ENCODE results near the gene DBX2. TPM values are rescaled to one million over a fixed set of nuclear protein-coding genes. Genes with fewer than 3 reads are reported as not detected.
A peak's percentile ranks its signal among the peaks of the same experiment; 100 is the strongest.

Gene DBX2
- total and polyA plus RNA-seq, 4 donors: not detected

DNA sequence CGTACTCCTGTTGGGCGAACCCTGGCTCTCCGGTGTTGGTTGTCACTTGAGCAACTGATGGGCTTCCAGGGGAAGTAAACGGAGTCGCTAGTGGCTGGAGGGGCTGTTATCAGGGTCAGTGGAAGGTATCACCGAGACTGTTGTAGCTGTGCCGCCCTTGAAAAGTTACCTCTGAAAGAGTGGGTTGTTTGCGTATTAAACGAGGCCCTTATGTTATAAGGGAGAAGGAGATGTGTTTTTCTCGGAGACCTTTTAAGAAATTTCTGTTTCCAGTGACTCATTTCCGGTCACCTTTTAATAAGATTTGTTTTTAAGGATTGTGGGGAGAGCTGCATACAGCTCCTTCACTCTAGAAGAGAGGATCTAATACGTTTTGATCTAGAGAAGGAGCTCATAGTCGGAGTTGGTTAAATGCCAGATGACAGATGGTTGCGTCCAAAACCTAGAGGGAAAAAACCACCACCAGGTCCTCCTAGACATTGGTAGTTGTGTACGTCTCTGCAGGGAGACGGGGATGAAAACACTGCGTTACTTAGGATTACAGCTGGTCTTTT lies 750 bp upstream of the DBX2 start:
- Histone ChIP-seq H3K4me3 (ENCODE audit: low read depth in 1 of 3, low read length in 3 of 3) (peak overlapping the region in 1 of 3 donors; percentile 16), H3K4me1 (ENCODE audit: control insufficient read depth in 4 of 4, insufficient read depth in 4 of 4, low read length in 3 of 4) (peaks cover 4 to 12% (median 7%) of the 10 kb centered on the region in 4 donors), H3K9me3 (ENCODE audit: control insufficient read depth in 4 of 4, low read length in 3 of 4) (no peaks in the 10 kb centered on the region), H3K27ac (ENCODE audit: low read depth in 1 of 2, low read length in 2 of 2) (no peak overlapping the region), H3K27me3 (ENCODE audit: control insufficient read depth in 4 of 4, insufficient read depth in 4 of 4, low read length in 3 of 4) (peaks cover 2 to 12% (median 9%) of the 10 kb centered on the region in 4 donors), H3K36me3 (ENCODE audit: control insufficient read depth in 4 of 4, insufficient read depth in 3 of 4, low read depth in 1 of 4, low read length in 3 of 4) (no peaks in the 10 kb centered on the region), H3K9ac (ENCODE audit: low read depth in 1 of 2, low read length in 2 of 2) (no peak overlapping the region)
- WGBS: 20% methylated on average over 17 of the region's 17 CpGs
- no peak for TF ChIP-seq EGR1 (IDR thresholded peaks at IDR 0.05; ENCODE audit: low read depth in 2 of 2)
- TF ChIP-seq, protein P1, sequence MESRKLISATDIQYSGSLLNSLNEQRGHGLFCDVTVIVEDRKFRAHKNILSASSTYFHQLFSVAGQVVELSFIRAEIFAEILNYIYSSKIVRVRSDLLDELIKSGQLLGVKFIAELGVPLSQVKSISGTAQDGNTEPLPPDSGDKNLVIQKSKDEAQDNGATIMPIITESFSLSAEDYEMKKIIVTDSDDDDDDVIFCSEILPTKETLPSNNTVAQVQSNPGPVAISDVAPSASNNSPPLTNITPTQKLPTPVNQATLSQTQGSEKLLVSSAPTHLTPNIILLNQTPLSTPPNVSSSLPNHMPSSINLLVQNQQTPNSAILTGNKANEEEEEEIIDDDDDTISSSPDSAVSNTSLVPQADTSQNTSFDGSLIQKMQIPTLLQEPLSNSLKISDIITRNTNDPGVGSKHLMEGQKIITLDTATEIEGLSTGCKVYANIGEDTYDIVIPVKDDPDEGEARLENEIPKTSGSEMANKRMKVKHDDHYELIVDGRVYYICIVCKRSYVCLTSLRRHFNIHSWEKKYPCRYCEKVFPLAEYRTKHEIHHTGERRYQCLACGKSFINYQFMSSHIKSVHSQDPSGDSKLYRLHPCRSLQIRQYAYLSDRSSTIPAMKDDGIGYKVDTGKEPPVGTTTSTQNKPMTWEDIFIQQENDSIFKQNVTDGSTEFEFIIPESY (IDR thresholded peaks at IDR 0.05): no peak
- TF ChIP-seq, protein P2, sequence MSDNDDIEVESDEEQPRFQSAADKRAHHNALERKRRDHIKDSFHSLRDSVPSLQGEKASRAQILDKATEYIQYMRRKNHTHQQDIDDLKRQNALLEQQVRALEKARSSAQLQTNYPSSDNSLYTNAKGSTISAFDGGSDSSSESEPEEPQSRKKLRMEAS (IDR thresholded peaks at IDR 0.05): no peak
- TF ChIP-seq, protein P3, sequence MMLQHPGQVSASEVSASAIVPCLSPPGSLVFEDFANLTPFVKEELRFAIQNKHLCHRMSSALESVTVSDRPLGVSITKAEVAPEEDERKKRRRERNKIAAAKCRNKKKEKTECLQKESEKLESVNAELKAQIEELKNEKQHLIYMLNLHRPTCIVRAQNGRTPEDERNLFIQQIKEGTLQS (IDR thresholded peaks at IDR 0.05): no peak
- no peak for DNase-seq (ENCODE audit: low spot score)

DNA sequence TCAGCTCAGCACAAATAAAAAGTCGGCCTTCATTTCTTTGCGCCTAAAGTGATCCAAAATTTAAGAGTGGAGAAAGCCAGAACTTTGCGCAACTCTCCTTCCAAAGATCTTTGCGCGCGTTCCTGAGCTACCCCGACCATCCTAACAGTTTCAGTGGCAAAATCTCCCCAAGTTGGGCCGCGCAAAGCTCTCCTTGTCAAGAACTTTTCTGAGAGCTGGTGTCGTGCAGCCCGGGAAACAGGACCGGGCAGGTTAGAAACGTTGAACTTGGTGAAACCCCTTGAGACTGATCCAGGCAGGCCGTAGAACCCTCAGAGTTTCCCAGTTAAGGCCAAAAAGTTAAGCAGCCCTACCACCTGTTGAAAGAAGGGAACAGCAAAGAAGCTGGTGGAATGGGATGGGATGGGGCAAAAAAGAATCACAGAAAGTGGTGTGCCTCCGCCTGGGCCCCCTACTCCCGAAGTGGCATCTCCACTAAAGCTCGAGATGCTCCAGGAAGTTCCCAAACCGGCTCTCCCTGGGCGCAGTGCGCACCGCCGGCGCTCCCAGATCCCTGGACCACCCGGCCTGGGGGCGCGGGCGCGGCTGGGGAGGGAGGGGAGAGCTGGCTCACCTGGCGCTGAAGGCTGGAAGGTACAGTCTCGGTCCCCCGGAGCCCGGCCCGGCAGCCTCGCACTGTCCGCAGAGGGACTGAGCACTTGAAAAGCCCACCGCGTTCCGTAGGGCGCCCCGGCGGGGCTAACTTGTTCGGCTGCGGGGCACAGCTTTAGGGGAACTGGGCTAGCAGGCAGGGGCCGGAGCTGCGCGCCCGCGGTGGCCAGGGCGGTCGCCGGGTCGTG lies 768 bp downstream of the DBX2 start:
- Histone ChIP-seq H3K4me1 (ENCODE audit: control insufficient read depth in 4 of 4, insufficient read depth in 4 of 4, low read length in 3 of 4) (peaks cover 4 to 12% (median 7%) of the 10 kb centered on the region in 4 donors), H3K9ac (ENCODE audit: low read depth in 1 of 2, low read length in 2 of 2) (no peak overlapping the region), H3K27me3 (ENCODE audit: control insufficient read depth in 4 of 4, insufficient read depth in 4 of 4, low read length in 3 of 4) (peaks cover 2 to 12% (median 9%) of the 10 kb centered on the region in 4 donors), H3K27ac (ENCODE audit: low read depth in 1 of 2, low read length in 2 of 2) (no peak overlapping the region), H3K9me3 (ENCODE audit: control insufficient read depth in 4 of 4, low read length in 3 of 4) (no peaks in the 10 kb centered on the region), H3K4me3 (ENCODE audit: low read depth in 1 of 3, low read length in 3 of 3) (peak overlapping the region in 1 of 3 donors; percentile 16), H3K36me3 (ENCODE audit: control insufficient read depth in 4 of 4, insufficient read depth in 3 of 4, low read depth in 1 of 4, low read length in 3 of 4) (no peaks in the 10 kb centered on the region)
- WGBS: 6% methylated on average over 52 of the region's 52 CpGs
- TF ChIP-seq TAF1 (conservative IDR thresholded peaks at IDR 0.05) (no peak), SP1 (IDR thresholded peaks at IDR 0.05) (no peak), GABPA (IDR thresholded peaks at IDR 0.05 in 1 of 2, conservative IDR thresholded peaks at IDR 0.05 in 1 of 2) (no peak), FOXA2 (IDR thresholded peaks at IDR 0.05) (no peak), HNF4A (conservative IDR thresholded peaks at IDR 0.05) (no peak), HNF4G (IDR thresholded peaks at IDR 0.05) (no peak), RAD21 (IDR thresholded peaks at IDR 0.05) (no peak), FOXA1 (IDR thresholded peaks at IDR 0.05) (no peak), YY1 (IDR thresholded peaks at IDR 0.05) (no peak), RXRA (IDR thresholded peaks at IDR 0.05) (no peak), EGR1 (IDR thresholded peaks at IDR 0.05; ENCODE audit: low read depth in 2 of 2) (no peak), JUND (IDR thresholded peaks at IDR 0.05) (no peak), NR2F2 (IDR thresholded peaks at IDR 0.05) (no peak)
- TF ChIP-seq, protein P4, sequence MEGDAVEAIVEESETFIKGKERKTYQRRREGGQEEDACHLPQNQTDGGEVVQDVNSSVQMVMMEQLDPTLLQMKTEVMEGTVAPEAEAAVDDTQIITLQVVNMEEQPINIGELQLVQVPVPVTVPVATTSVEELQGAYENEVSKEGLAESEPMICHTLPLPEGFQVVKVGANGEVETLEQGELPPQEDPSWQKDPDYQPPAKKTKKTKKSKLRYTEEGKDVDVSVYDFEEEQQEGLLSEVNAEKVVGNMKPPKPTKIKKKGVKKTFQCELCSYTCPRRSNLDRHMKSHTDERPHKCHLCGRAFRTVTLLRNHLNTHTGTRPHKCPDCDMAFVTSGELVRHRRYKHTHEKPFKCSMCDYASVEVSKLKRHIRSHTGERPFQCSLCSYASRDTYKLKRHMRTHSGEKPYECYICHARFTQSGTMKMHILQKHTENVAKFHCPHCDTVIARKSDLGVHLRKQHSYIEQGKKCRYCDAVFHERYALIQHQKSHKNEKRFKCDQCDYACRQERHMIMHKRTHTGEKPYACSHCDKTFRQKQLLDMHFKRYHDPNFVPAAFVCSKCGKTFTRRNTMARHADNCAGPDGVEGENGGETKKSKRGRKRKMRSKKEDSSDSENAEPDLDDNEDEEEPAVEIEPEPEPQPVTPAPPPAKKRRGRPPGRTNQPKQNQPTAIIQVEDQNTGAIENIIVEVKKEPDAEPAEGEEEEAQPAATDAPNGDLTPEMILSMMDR (IDR thresholded peaks at IDR 0.05; ENCODE audit: low read depth, low read length, missing input control): no peak
- TF ChIP-seq, protein P1 (IDR thresholded peaks at IDR 0.05): no peak
- TF ChIP-seq, protein P2 (IDR thresholded peaks at IDR 0.05): no peak
- TF ChIP-seq, protein P3 (IDR thresholded peaks at IDR 0.05): no peak
- TF ChIP-seq, protein P5, sequence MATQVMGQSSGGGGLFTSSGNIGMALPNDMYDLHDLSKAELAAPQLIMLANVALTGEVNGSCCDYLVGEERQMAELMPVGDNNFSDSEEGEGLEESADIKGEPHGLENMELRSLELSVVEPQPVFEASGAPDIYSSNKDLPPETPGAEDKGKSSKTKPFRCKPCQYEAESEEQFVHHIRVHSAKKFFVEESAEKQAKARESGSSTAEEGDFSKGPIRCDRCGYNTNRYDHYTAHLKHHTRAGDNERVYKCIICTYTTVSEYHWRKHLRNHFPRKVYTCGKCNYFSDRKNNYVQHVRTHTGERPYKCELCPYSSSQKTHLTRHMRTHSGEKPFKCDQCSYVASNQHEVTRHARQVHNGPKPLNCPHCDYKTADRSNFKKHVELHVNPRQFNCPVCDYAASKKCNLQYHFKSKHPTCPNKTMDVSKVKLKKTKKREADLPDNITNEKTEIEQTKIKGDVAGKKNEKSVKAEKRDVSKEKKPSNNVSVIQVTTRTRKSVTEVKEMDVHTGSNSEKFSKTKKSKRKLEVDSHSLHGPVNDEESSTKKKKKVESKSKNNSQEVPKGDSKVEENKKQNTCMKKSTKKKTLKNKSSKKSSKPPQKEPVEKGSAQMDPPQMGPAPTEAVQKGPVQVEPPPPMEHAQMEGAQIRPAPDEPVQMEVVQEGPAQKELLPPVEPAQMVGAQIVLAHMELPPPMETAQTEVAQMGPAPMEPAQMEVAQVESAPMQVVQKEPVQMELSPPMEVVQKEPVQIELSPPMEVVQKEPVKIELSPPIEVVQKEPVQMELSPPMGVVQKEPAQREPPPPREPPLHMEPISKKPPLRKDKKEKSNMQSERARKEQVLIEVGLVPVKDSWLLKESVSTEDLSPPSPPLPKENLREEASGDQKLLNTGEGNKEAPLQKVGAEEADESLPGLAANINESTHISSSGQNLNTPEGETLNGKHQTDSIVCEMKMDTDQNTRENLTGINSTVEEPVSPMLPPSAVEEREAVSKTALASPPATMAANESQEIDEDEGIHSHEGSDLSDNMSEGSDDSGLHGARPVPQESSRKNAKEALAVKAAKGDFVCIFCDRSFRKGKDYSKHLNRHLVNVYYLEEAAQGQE (IDR thresholded peaks at IDR 0.05): no peak
- no peak for DNase-seq (ENCODE audit: low spot score)
